Gastroesophageal sphincter (tissue), 3 donors: ENCODE measurements around the gene BAD.

Experiments used
- CTCF ChIP-seq, 4 experiments: fragments of 200-600 bp in 2 of 4; fragments of 450-650 bp in 2 of 4; sonication (generic) in 1 of 4; IDR thresholded peaks; one replicate each; pipeline ENCODE4 v1.5.1; 2017 to 2019; ENCODE audit warnings: antibody characterized with exemption in 4 of 4, mild to moderate bottlenecking in 2 of 4, moderate library complexity in 2 of 4
- EP300 ChIP-seq: sonication (generic); formaldehyde crosslinking; IDR thresholded peaks from one replicate; pipeline ENCODE4 v1.6.1; 2017; ENCODE audit warnings: antibody characterized with exemption, mild to moderate bottlenecking
- POLR2AphosphoS5 ChIP-seq: sonication (generic); formaldehyde crosslinking; IDR thresholded peaks from one replicate; pipeline ENCODE4 v1.6.1; 2017; ENCODE audit warnings: antibody characterized with exemption

DNA sequence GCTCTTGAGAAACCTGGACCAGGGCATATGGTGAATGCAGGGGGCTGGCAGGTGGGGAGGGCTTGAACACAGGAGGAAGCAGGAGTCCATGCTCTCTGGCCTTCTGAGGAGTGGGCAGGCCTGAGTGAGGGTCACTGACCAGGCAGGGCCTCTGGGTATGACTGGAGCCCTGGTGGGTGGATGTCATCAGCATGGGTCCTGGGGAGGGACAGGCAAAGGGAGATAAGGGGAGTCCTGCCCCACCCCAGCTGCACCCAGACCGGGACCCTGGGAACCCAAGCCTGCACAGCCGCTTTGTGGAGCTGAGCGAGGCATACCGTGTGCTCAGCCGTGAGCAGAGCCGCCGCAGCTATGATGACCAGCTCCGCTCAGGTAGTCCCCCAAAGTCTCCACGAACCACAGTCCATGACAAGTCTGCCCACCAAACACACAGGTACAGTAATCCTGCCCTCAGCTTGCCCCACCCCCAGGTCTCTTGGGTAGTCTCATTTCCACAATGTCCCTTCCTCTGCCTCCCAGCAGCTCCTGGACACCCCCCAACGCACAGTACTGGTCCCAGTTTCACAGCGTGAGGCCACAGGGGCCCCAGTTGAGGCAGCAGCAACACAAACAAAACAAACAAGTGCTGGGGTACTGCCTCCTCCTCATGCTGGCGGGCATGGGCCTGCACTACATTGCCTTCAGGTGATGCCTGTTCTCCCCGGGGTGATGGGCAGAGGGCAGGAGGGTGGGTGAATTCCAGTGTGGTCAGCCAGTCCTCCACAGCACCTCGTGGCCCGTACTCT is 52.1 kb downstream of the BAD start:
- TF ChIP-seq CTCF (IDR thresholded peaks at IDR 0.05) (no peak), POLR2AphosphoS5 (no peak), EP300 (no peak)
